GM19455 (cell line): Measurements from ENCODE around the gene RAB40B.
"Not testable (repeated sequence)": the region's sequence is repeated elsewhere in the genome, so short reads cannot be mapped to it uniquely, and the experiment has no call there.

ENCODE experiments used
- ATAC-seq: cut with Tn5 transposase; IDR thresholded peaks from one replicate; pipeline ENCODE4 v1.9.1; 2021; ENCODE audit not compliant: unreplicated experiment

The RAB40B gene, protein sequence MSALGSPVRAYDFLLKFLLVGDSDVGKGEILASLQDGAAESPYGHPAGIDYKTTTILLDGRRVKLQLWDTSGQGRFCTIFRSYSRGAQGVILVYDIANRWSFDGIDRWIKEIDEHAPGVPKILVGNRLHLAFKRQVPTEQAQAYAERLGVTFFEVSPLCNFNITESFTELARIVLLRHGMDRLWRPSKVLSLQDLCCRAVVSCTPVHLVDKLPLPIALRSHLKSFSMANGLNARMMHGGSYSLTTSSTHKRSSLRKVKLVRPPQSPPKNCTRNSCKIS

DNA sequence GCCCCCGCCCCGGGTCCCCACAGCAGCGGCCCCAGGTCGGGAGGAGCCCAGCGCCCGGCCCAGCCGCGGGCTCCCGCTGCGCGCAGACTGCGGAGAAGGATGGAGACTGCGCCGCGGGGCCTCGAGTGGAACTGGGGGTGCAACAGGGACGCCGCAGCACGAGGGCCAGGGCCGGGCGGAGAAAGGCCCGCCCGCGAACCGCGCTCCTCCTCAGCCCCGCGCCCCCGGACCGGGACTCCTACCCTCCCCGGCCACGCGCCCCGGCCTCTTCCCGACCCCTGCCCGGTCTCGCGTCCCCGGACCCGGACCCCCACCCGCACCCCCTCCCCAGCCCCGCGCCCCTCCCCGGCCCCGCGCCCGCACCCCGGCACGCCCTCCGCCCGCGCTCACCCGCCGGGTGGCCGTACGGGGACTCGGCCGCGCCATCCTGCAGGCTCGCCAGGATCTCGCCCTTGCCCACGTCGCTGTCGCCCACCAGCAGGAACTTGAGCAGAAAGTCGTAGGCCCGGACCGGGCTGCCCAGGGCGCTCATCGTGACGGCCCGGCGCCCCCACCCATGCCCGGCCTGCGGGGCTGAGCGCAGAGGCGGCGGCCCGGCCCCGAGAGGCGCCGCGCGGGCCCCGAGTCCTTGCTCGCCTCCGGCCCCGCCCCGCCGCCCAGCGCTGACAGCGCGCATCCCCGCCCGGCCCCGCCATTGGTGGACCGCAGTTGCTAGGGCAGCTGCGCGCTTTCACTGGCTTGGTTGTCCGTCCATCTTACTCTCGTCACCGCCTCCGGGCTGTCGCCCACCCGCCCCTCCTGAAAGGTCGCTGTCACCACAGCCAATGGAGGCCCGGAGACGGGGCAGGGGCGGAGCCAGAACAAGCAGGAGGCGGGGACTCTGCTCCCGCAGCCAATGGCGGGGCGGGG, at the start of gene RAB40B:
Gene RAB40B (minus strand): TSS at position 634 of the 909 bp plus-strand sequence. CDS start 102 bp downstream, at position 532.
- peak; percentile 92 for ATAC-seq

DNA sequence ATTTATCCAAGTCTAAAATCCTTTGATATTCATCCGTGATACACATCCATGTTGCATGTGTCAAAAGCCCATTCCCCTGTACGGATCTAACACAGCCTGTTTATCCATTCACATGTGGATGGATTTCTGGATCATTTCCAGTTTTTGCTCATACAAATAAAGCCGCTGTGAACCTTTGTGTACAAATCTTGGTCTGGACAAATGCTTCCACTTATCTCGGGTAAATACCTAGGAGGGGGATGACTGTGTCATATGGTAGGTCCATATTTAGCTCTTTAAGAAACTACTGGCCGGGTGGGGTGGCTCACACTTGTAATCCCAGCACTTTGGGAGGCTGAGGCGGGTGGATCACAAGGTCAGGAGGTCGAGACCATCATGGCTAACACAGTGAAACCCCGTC, 47.0 kb upstream of the RAB40B start:
- ATAC-seq = no peak

DNA sequence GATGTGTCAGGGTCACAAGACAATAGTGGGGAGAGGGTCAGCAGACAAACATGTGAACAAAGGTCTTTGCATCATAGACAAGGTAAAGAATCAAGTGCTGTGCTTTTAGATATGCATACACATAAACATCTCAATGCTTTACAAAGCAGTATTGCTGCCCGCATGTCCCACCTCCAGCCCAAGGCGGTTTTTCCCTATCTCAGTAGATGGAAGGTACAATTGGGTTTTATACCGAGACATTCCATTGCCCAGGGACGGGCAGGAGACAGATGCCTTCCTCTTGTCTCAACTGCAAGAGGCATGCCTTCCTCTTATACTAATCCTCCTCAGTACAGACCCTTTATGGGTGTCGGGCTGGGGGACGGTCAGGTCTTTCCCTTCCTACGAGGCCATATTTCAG, 46.2 kb upstream of the RAB40B start:
- not testable (repeated sequence) for ATAC-seq

DNA sequence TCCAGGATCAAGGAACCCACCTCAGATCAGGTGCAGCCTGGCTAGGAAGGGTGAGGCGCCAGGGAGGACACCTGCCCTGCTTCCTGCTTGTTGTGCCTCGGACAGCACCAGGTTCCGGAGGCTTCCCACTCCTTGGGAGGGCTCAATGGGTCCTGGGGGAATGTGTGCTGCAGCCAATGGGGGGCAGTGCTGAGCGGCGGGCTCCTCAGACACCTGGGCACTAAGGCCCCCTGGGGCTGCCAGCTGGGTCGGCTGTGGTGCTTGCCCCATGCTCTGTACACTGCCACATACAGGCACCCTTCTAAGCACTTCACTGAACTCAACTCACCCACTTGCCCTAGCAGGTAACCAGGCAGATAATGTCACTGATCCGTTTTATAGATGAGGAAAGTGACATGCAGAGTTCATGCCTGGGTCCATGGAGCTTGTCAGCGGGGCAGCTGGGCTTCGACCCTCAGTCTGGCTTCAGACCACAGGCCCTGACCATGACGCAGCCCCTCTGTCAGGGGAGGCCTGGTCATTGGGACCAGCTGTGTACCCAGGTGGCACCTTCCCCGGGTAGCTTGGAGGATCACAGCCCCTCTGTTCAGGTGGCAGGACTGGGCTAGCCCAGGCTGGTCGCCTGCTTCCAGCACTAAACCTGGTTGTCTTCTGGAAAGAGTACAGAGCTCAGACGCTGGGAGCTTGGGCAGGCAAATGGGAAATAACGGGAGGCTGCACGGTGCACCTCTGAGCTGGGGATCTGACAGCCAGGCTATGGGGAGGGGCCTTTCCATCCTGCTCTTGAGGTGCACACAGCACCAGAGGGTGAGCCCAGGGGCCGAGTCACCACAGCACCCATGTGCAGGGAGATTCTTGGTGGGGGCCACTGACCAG, 45.1 kb upstream of the RAB40B start:
- no peak for ATAC-seq

DNA sequence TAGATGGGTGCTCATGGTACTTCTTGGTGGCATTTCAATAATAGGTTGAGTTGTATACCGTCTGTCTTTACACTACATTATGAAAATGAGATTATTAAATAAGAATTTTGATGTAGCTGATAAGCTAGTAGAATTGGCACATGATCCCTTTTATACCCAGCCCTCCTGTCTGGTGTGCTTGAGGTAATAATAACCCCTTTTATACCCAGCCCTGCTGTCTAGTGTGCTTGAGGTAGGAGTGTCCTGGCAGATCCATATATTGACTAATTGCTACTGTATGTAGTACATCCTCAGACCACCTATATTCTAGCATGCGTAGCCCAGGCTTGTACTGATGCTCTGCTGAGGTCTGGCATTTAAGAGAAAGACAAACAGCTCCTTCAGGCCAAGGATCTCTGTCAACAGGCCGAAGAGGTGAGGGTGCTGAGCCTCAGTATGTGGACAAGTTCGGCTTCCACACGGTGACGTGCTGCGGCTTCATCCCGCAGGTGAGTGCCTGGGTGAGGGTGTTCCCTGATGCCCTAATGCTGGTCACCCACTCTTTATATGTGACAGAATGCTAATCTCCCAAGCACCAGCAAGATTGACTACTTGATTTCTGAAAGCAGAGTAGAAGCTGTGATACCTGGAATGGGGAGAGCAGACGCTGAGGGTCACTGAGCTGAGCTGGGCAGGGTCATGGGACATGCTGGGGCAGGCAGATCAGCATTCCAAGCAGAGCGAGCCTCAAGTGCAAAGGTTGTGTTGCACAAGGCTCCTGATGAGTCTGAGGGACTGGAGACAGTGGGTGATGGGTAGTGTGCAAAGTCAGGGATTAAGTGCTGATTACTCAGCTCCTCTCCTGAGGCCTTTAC, 42.6 kb upstream of the RAB40B start:
- ATAC-seq = no peak

DNA sequence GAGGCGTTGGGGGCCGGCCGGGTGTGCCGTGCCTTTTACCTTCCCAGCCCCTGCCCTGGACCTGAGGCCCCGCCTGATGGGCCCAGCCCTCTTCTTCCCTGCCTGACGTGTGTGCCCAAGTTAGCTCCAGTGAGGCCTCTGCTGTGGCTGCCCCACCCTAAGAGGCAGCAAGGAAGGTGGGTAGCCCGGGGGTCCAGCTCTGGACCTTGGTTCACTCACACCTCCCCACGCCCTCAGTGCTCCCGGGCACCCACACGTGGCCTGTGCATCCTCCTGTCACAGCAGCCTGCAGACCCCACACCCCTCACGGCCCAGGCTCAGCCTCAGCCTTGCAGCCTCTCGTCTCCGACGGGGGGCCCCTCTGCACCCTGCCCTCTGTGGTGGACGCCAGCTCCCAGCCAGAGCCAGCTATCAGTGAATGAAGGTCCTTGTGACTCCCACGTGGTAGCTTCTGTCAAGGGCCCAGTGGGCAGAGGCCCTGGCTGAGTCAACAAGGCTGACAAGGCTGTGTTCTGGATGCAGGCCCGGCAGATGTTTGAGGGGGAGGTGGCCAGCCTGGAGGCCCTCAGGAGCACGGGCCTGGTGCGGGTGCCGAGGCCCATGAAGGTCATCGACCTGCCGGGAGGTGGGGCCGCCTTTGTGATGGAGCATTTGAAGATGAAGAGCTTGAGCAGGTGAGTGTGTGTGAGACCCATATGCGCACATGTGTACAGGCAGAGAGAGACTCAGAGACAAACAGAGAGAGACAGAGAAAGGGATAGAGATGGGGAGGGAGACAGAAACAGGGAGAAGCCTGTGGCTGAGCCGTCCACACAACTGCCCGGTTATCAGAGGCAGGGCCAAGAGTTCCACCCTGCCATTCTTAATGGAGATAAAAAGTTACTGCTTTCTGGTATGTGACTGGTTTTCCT, 39.7 kb upstream of the RAB40B start:
- no peak for ATAC-seq

DNA sequence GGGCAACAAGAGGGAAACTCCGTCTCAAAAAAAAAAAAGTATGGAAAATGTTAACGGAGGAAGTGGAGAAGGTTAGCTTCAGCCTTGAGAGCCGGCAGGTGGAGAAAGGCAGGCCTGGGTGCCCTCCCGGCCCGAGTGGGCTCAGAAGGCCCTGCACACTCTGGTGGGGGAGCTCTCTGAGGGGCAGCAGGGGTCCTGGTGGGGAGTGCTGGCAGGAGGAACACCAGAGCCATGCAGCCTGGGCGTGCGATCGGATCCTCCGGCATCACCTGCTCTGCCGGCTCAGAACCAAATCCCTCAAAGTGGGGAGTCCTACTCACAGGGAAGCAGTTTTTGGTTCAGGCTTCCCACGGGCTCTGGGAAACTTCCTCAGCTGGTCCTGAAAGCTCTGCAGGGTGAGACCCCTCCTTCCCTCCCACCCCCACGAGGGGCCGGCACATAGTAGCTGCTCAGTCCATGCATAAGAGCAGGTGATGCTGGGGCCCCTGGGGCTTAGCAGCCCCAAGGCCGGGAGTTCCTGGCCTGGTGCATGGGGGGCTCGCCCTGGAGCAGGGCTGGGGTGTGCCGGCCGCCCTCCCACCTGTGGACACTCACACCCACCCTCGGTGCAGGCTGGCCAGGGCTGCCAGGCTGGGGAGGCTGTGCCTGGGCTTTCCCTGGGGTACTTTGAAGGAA, 38.1 kb upstream of the RAB40B start:
- no peak for ATAC-seq

DNA sequence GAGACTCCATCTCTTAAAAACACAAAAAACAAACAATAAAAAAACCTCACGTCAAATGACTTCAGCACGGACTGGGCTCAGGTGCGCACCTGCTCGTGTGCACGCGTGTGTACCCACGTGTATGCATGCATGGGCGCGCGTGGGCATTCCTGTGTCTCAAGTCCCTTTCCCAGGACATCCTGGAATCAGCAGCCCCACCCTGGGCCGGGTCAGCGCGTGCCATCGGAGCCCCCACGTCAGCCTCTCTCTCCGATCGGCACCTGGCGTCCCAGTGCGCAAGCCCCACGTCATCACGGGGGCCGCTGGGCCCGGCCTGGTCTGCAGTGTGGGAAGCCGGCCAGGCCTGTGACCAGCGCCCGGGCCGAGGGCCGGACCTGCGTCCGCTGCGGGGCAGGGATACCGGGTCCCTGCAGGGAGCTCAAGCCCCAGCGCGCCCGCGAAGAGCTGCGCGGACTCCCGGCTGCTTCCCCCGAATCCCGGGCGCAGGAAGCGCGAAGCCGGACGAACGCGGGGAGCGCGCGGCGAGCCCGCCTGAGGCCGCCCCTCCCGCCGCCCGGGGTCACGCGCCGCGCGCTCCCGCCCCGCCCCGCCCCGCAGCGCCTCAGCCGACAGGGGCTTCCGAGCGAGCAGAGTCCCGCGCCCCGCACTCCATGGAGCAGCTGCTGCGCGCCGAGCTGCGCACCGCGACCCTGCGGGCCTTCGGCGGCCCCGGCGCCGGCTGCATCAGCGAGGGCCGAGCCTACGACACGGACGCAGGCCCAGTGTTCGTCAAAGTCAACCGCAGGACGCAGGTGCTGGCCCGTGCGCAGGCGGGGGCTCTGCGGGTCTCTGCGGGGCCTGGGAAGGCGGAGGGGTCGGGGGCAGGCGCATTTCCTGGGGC, 36.7 kb upstream of the RAB40B start, which contains the start of gene FN3K:
Gene FN3K (plus strand): TSS at position 629 of the 880 bp plus-strand sequence. CDS start 22 bp downstream, at position 651.
- no peak for ATAC-seq

DNA sequence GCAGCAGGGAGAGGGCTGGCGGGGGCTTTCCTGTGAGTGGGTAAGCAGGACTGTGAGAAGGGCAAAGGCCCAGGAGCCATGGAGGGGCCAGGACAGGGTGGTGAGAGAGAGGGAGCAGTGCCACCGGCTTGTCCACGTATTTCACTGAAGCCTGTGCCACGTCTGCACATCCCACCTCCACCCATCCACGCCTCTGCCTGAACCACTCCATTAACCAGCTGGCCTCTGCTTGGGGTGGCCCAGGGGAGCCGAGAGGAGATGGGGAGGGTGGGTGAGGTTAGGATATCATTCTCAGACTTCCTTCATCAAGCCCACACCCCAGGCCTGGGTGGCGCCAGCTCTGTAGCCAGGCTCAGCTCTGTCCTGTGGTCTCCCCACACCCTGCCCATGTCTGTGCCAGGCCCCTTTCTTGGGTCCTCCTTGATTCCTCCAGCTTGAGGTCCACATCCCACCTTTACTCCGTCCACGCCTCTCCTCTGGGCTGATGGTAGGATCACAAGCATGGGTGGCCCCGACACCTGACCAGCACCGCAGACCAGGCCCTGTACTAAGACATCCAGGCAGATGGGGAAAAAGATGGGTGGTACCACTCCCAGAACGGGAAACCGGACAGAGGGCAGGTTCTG, 33.7 kb upstream of the RAB40B start:
- ATAC-seq = no peak

DNA sequence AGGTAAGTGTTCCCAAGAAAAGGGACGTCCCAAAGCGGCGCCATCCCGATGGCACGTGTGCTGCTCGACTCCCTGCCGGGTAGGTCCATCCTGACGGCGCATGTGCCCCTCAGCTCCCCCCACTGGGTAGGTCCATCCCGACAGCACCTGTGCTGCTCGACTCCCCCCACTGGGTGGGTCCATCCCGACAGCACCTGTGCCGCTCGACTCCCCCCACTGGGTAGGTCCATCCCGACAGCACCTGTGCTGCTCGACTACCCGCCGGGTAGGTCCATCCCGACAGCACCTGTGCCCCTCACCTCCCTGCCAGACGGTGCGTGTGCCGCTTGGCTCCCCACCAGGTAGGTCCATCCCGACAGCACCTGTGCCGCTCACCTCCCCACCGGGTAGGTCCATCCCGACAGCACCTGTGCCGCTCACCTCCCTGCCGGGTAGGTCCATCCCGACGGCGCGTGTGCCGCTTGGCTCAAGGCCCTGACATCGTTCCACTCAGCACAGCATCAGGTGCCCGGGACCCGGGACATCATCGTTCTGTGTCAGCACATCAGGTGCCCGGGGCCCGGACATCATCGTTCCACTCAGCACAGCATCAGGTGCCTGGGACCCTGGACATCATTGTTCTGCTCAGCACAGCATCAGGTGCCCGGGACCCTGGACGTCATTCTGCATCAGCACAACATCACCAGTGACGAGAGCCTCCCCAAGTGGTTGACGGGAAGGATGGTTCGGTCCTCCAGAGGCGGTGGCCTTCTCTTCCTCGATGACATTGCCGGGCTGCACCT, 31.2 kb upstream of the RAB40B start:
- ATAC-seq = no peak

DNA sequence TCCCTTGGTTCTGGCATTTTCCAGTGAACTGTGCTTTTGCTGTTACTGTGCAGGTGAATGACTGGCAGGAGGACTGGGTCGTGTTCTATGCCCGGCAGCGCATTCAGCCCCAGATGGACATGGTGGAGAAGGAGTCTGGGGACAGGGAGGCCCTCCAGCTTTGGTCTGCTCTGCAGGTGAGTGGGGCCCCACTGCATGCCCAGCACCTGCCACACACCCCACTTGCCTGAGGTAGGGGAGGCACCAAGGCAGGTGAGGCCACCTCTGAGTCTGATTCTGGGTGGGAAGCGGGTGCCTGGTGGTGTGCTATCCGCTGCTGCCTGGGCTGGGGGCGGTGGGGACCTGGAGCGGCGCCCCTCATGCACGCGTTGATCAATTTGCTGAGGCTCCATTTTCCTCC, 27.9 kb upstream of the RAB40B start:
- no peak for ATAC-seq

DNA sequence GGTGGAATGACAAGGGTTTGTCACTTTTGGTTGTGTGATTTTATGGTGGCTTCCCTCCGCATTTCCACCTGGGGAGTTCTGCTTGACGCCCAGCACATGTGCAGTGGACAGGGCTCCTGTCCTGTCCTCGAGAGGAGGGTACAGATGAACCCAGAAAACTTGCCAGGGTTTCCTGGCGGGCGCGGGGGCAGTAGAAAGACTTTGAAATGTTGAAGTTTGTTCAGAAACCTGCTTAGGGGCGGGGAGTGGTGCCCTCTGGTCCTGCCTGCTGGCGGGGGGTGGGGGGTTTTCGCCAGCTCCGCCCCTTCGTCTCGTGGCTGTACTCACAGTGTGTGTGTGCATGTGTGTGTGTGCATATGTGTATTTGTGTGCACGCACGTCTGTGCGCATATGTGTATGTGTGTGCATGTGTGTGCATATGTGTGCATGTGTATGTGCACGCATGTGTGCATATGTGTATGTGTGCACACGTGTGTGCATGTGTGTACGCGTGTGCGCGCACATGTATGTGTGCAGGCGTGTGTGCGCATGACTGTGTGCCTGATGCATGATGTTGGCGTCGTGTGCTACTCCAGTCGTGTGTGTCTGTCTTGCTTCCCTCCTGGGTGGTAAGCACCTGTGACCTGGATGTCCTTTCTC, 24.8 kb upstream of the RAB40B start:
- no peak for ATAC-seq

DNA sequence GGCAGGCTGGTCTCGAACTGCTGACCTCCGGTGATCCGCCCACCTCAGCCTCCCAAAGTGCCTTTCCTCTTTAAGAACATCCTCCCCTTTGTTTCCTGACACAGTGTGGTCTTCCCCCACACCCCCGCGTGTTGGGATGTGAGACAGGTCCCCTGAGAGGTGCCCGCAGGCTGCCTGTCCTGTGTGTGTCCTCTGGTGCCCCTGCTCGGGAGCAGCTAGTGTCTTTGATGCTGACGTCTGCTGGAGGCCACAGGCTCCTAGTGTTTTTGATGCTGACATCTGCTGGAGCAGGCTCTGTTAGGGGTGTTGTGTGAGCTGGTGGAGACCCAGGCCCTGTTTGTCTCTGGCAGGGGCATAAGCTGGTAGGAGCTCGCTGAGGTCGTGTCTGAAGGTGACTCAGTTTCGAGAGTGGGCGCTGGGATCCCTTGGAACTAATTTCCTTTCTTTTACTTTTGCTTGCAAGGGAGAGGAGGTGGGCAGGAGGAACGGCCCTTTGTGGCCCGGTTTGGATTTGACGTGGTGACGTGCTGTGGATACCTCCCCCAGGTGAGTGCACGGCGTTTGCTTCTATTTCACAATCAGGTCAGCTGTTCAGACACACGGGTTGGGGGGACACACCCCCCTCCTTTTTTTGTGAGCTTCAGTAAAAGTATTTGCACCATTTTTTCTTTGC, 24.0 kb upstream of the RAB40B start:
- no peak for ATAC-seq

DNA sequence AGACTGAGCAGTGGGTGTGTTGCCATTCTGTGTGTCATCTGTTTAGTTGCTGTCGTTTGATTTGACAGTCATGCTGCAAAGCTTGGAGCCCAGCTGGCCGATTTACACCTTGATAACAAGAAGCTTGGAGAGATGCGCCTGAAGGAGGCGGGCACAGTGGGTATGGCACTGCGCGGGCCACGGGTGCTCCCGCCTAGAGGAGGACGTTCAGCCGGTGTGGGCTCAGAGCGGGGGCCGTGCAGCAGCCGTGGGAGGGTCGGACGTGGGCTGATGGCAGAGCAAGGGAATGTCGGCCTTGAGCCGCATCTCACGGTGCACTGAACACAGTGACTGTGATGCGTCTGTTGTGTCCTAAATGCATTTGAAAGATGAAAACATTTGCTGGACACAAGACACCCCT, 21.7 kb upstream of the RAB40B start:
- ATAC-seq = no peak

DNA sequence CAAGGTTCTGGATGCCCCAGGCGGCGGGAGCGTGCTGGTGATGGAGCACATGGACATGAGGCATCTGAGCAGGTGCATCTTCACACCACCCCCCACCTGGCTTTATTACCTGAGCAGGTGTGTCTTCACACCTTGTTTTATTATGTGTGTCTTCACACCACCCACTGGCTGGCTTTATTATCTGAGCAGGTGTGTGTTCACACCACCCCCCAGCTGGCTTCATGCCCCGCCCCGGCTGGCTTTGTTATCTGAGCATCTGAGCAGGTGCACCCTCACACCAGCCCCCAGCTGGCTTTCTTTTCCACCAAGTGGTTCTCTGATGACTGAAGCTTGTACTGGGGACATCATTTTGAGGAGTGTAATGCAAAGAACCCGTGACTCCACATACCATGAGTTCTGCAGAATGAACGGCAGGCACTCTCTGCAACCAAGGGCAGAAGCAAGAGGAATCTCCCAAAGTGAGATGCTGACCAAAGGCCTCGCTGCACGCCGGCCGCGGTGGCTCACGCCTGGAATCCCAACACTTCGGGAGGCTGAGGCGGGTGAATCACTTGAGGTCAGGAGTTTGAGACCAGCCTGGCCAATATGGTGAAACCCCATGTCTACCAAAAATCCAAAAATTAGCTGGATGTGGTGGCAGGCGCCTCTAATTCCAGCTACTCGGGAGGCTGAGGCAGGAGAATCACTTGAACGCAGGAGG, 20.6 kb upstream of the RAB40B start:
- ATAC-seq = no peak
